Activated CD4-positive, CD25-positive, alpha-beta regulatory T cell (primary cell): ENCODE measurements around the gene SLC11A1.

Source experiments
- DNase-seq, 4 experiments: peaks; one replicate each; lab custom pipeline; 2025; lab: John Stamatoyannopoulos, UW

SLC11A1 gene

GRCh38 chr2:218435003-218435982 lies 53.2 kb downstream of the SLC11A1 start:
- DNase-seq, result no peak

GRCh38 chr2:218436992-218437391 lies 54.9 kb downstream of the SLC11A1 start:
- no peak for DNase-seq

- no peak for DNase-seq
Measured at GRCh38 chr2:218437969-218438368, 55.9 kb downstream of the SLC11A1 start.

GRCh38 chr2:218438596-218438995 lies 56.5 kb downstream of the SLC11A1 start:
- no peak for DNase-seq

GRCh38 chr2:218444692-218445357 lies 62.8 kb downstream of the SLC11A1 start:
- no peak for DNase-seq

- no peak for DNase-seq
Measured at GRCh38 chr2:218445602-218446001, 63.5 kb downstream of the SLC11A1 start.
